ENCODE results near the gene TACC2.

GRCh38 chr10:122116331-122116730, 127.4 kb downstream of the TACC2 start:
- TF ChIP-seq CTCF (IDR thresholded peaks at IDR 0.05) (no peak), POLR2A (IDR thresholded peaks at IDR 0.05) (no peak)

Data from thyroid gland (tissue), 4 donors.